ENCODE data around the gene PRELP.

DNA sequence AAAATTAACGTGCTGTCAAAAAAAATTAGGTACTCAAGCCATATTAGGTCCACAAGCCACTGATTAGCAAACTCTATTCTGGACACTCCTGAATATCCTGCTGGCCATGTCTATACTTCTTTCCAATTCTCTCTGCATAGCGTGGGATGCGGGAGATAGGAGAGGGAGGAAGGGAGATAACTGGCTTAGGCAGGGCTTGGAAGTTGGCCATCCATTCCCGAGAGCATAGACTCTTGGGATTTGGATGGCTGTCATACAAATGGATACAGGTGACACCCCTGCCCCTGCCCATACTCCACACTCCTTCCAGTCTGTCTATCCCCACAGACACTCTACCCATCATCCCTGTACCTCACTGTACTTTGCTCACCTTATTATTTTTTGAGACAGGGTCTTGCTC is 2.3 kb upstream of the PRELP start:
- TF ChIP-seq, protein P1, sequence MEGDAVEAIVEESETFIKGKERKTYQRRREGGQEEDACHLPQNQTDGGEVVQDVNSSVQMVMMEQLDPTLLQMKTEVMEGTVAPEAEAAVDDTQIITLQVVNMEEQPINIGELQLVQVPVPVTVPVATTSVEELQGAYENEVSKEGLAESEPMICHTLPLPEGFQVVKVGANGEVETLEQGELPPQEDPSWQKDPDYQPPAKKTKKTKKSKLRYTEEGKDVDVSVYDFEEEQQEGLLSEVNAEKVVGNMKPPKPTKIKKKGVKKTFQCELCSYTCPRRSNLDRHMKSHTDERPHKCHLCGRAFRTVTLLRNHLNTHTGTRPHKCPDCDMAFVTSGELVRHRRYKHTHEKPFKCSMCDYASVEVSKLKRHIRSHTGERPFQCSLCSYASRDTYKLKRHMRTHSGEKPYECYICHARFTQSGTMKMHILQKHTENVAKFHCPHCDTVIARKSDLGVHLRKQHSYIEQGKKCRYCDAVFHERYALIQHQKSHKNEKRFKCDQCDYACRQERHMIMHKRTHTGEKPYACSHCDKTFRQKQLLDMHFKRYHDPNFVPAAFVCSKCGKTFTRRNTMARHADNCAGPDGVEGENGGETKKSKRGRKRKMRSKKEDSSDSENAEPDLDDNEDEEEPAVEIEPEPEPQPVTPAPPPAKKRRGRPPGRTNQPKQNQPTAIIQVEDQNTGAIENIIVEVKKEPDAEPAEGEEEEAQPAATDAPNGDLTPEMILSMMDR (IDR thresholded peaks at IDR 0.05), result no peak
- no peak for TF ChIP-seq POLR2AphosphoS5 (IDR thresholded peaks at IDR 0.05)
- no peak for TF ChIP-seq POLR2A (IDR thresholded peaks at IDR 0.05)

All from transverse colon (tissue), 4 donors.